ENCODE measurements around the gene PAPOLG. TPM values are rescaled to one million over a fixed set of nuclear protein-coding genes. Genes with fewer than 3 reads are reported as not detected.

The PAPOLG gene
- total and polyA plus RNA-seq, 2 of the 4 experiments (the other 2 are of a cell fraction): 3.5 to 12.4 TPM

- Histone ChIP-seq H2BK120ac (ENCODE audit: low read depth, low read length) (no peak overlapping the region), H3K23ac (ENCODE audit: low read depth, low read length) (no peak overlapping the region), H3K4me3 (ENCODE audit: insufficient read depth, low read depth, low read length) (no peak overlapping the region), H2BK20ac (ENCODE audit: low read depth, low read length) (no peak overlapping the region), H2AFZ (replicated peaks; ENCODE audit: low read length, poor library complexity) (no peak overlapping the region), H3K27ac (ENCODE audit: insufficient read depth, low read length) (no peak overlapping the region), H4K20me1 (ENCODE audit: insufficient read depth, low read length) (no peaks in the 10 kb centered on the region), H3K36me3 (ENCODE audit: control insufficient read depth, insufficient read depth, low read length) (peaks cover 31% of the 10 kb centered on the region), H4K5ac (ENCODE audit: low read depth, low read length) (no peak overlapping the region), H4K91ac (ENCODE audit: insufficient read depth, low read depth, low read length) (no peak overlapping the region), H3K4ac (ENCODE audit: low read depth, low read length) (no peak overlapping the region), H3K18ac (ENCODE audit: low read depth, low read length) (no peak overlapping the region), H3K9ac (ENCODE audit: low read depth, low read length) (no peak overlapping the region), H3K79me1 (ENCODE audit: low read depth in 1 of 2, low read length in 2 of 2) (peaks cover 0 to 5% of the 10 kb centered on the region in 2 experiments; a peak in 1 of 4 replicates), H2AK9ac (replicated peaks; ENCODE audit: low read depth, low read length, poor library complexity) (no peak overlapping the region), H3K9me3 (ENCODE audit: control insufficient read depth, insufficient read depth, low read length) (no peaks in the 10 kb centered on the region), H2BK15ac (ENCODE audit: low read depth, low read length) (no peak overlapping the region), H3K9me1 (ENCODE audit: insufficient read depth, low read length) (no peaks in the 10 kb centered on the region), H3K4me2 (ENCODE audit: low read depth, low read length) (no peak overlapping the region), H3K4me1 (ENCODE audit: control insufficient read depth, insufficient read depth, low read length) (no peaks in the 10 kb centered on the region), H3K14ac (replicated peaks; ENCODE audit: low read depth, low read length) (no peak overlapping the region), H2AK5ac (ENCODE audit: low read depth, low read length) (no peak overlapping the region), H4K8ac (ENCODE audit: low read depth in 2 of 2, low read length in 2 of 2) (no peak overlapping the region), H3K27me3 (ENCODE audit: control insufficient read depth, insufficient read depth, low read length) (no peaks in the 10 kb centered on the region), H3K56ac (ENCODE audit: extremely low read depth, insufficient read depth, low read length) (no peak overlapping the region), H2BK5ac (ENCODE audit: low read depth, low read length, poor library complexity, severe bottlenecking) (no peak overlapping the region)
- POLR2A ChIA-PET (ENCODE audit: unreplicated experiment): no interaction called here
- TF ChIP-seq CHD1 (IDR thresholded peaks at IDR 0.05; ENCODE audit: low read depth, low read length) (no peak), FOS (IDR thresholded peaks at IDR 0.05; ENCODE audit: low read depth, low read length) (no peak), RCOR1 (IDR thresholded peaks at IDR 0.05; ENCODE audit: insufficient replicate concordance, low read length) (no peak), CEBPB (IDR thresholded peaks at IDR 0.05; ENCODE audit: low read depth, low read length) (no peak), MAFK (IDR thresholded peaks at IDR 0.05; ENCODE audit: low read depth, low read length) (no peak), CTCF (conservative IDR thresholded peaks at IDR 0.05; ENCODE audit: low read depth, low read length) (no peak), MXI1 (IDR thresholded peaks at IDR 0.05; ENCODE audit: borderline replicate concordance, low read depth, low read length) (no peak), RAD21 (IDR thresholded peaks at IDR 0.05; ENCODE audit: low read length) (no peak)
- TF ChIP-seq, protein P1, sequence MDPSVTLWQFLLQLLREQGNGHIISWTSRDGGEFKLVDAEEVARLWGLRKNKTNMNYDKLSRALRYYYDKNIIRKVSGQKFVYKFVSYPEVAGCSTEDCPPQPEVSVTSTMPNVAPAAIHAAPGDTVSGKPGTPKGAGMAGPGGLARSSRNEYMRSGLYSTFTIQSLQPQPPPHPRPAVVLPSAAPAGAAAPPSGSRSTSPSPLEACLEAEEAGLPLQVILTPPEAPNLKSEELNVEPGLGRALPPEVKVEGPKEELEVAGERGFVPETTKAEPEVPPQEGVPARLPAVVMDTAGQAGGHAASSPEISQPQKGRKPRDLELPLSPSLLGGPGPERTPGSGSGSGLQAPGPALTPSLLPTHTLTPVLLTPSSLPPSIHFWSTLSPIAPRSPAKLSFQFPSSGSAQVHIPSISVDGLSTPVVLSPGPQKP (IDR thresholded peaks at IDR 0.05; ENCODE audit: borderline replicate concordance, low read depth, low read length): no peak
- in situ Hi-C loops (cut with MboI; ENCODE audit: low sequenced_read_pairs) (no loop called here), dilution Hi-C loops (cut with HindIII; ENCODE audit: low sequenced_read_pairs, unreplicated experiment) (no loop called here), intact Hi-C loops (cut with micrococcal nuclease) (no loop called here)
- no peak for ATAC-seq (ENCODE audit: low read depth)
- CTCF ChIA-PET: no interaction called here
- WGBS, 2 experiments (ENCODE audit: extremely low coverage in 2 of 2, insufficient read length in 1 of 2): no CpG with 5 or more reads among the region's 3 CpGs
- no peak for DNase-seq
- no TSS peak for BruUV-seq (replicated peaks)
Measured at GRCh38 chr2:60771508-60771907, 15.4 kb downstream of the PAPOLG start.
